ENCODE results near the gene SPDYE17.
"Not testable (repeated sequence)": the region's sequence is repeated elsewhere in the genome, so short reads cannot be mapped to it uniquely, and the experiment has no call there.

DNA sequence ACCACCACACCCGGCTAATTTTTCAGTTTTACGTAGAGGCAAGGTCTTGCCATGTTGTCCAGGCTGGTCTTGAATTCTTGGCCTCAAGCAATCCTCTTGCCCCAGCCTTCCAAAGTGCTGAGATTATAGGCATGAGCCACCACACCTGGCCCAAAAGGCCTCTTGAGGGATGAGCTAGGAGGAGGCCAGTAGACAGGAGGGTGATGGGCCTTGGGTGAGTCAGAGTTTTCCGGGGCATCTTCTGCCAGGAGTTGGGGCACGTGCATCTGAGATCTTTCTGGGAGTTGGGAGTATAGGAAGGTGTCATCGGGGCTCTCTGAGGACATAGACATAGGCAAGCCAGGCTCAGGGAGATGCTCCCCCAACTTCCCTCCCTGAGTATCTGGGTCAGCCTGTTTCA lies 48.8 kb downstream of the SPDYE17 start:
- not testable (repeated sequence) for TF ChIP-seq EZH2 (IDR thresholded peaks at IDR 0.05; ENCODE audit: borderline replicate concordance, low read depth, low read length, poor library complexity, severe bottlenecking)
- TF ChIP-seq, protein P1, sequence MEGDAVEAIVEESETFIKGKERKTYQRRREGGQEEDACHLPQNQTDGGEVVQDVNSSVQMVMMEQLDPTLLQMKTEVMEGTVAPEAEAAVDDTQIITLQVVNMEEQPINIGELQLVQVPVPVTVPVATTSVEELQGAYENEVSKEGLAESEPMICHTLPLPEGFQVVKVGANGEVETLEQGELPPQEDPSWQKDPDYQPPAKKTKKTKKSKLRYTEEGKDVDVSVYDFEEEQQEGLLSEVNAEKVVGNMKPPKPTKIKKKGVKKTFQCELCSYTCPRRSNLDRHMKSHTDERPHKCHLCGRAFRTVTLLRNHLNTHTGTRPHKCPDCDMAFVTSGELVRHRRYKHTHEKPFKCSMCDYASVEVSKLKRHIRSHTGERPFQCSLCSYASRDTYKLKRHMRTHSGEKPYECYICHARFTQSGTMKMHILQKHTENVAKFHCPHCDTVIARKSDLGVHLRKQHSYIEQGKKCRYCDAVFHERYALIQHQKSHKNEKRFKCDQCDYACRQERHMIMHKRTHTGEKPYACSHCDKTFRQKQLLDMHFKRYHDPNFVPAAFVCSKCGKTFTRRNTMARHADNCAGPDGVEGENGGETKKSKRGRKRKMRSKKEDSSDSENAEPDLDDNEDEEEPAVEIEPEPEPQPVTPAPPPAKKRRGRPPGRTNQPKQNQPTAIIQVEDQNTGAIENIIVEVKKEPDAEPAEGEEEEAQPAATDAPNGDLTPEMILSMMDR (conservative IDR thresholded peaks at IDR 0.05; ENCODE audit: low read depth, low read length) = not testable (repeated sequence)

Measured in A673 (cell line).